Peyer's patch (tissue), 4 donors: ENCODE data around the gene ALOXE3.

Experiments used
- CTCF ChIP-seq, 6 experiments: fragments of 450-650 bp in 4 of 6; fragments of 200-600 bp in 2 of 6; sonication (generic) in 1 of 6; IDR thresholded peaks; one replicate each; pipeline ENCODE4 v1.5.1; 2017 to 2019; ENCODE audit warnings: antibody characterized with exemption in 6 of 6, mild to moderate bottlenecking in 3 of 6, moderate library complexity in 1 of 6
- POLR2A ChIP-seq, 2 donors: fragments of 450-650 bp; IDR thresholded peaks; one replicate each; pipeline ENCODE4 v1.5.1; 2017; ENCODE audit warnings: antibody characterized with exemption in 2 of 2, mild to moderate bottlenecking in 2 of 2, moderate library complexity in 2 of 2

GRCh38 chr17:8121407-8121680 is 3.0 kb upstream of the ALOXE3 start:
- TF ChIP-seq CTCF (IDR thresholded peaks at IDR 0.05) (no peak), POLR2A (IDR thresholded peaks at IDR 0.05) (no peak)
